HepG2 (cell line): ENCODE measurements around the gene PIGC. TPM values are rescaled to one million over a fixed set of nuclear protein-coding genes. Genes with fewer than 3 reads are reported as not detected.

Experiments used
- ATAC-seq: fragments of 200-7000 bp; cut with Tn5 transposase; 3 replicates; pipeline ENCODE4 v1.9.1; 2020; ENCODE audit warnings: mild to moderate bottlenecking, moderate library complexity
- BruUV-seq: library from RNA; stranded (reverse); fragments of 400-500 nt; replicated peaks from 2 replicates; lab custom pipeline; 2021; lab: Mats Ljungman, UMichigan
- CTCF ChIA-PET: fragments of 300-600 bp; formaldehyde crosslinking; extraction: SDS; loops from one replicate; lab custom pipeline; 2021; ENCODE audit warnings: low total read pairs, inconsistent platforms, low intra/inter-chr PET ratio; lab: Yijun Ruan, JAX
- POLR2A ChIA-PET: fragments of 350-600 bp; sonication (Branson Sonifier 250); formaldehyde crosslinking; loops from one replicate; lab custom pipeline; 2020; ENCODE audit warnings: antibody characterized with exemption, inconsistent platforms; lab: Yijun Ruan, JAX
- DNase-seq: peaks from one replicate; pipeline ENCODE4 v3.0.0-alpha.2; 2015; ENCODE audit warnings: low spot score
- FAIRE-seq: peaks from 3 replicates; lab custom pipeline; 2011; peaks lifted over from hg19 to GRCh38; lab: Jason Lieb, UNC
- H2AFZ ChIP-seq: one replicate; pipeline ENCODE4 v1.6.1; 2011; ENCODE audit warnings: low read length, inconsistent platforms
- H3K27ac ChIP-seq: fragments of 300-600 bp; 3 replicates; pipeline ENCODE4 v1.8.0; 2011; ENCODE audit warnings: mixed run types, mild to moderate bottlenecking, mixed read lengths, low read length, inconsistent platforms; ENCODE audit not compliant: insufficient read depth; ENCODE audit errors: extremely low read length
- H3K27me3 ChIP-seq, 2 experiments: fragments of 200-600 bp in 1 of 2; 2 replicates in 1 of 2; 3 replicates in 1 of 2; pipeline versions ENCODE4 v1.6.0 to v1.8.0; 2011; ENCODE audit warnings: low read length in 2 of 2, mild to moderate bottlenecking in 2 of 2, moderate library complexity in 2 of 2, inconsistent platforms in 1 of 2; ENCODE audit not compliant: insufficient read depth in 2 of 2, control insufficient read depth in 1 of 2
- H3K36me3 ChIP-seq, 2 experiments: fragments of 200-600 bp in 1 of 2; replicated peaks in 1 of 2; 2 replicates in 1 of 2; 3 replicates in 1 of 2; pipeline versions ENCODE4 v1.5.1 to v1.8.0; 2011; ENCODE audit warnings: low read length in 2 of 2, inconsistent platforms in 1 of 2; ENCODE audit not compliant: insufficient read depth in 2 of 2, control insufficient read depth in 1 of 2
- H3K4me1 ChIP-seq: 2 replicates; pipeline ENCODE4 v1.5.1; 2012; ENCODE audit warnings: low read length, inconsistent platforms; ENCODE audit not compliant: insufficient read depth
- H3K4me2 ChIP-seq: 2 replicates; pipeline ENCODE4 v1.6.0; 2011; ENCODE audit warnings: low read depth, low read length, inconsistent platforms
- H3K4me3 ChIP-seq, 3 experiments: fragments of 200-600 bp in 1 of 3; sonication (generic), shearing (Covaris generic) in 1 of 3; replicated peaks in 1 of 3; 2 replicates each; pipeline ENCODE4 v1.5.1; 2011 to 2016; ENCODE audit warnings: low read length in 3 of 3, inconsistent platforms in 2 of 3, low read depth in 2 of 3, mild to moderate bottlenecking in 2 of 3, control low read depth in 1 of 3, mixed read lengths in 1 of 3; ENCODE audit not compliant: insufficient read depth in 1 of 3
- H3K79me2 ChIP-seq: one replicate; pipeline ENCODE4 v1.6.1; 2011; ENCODE audit warnings: low read length, inconsistent platforms; ENCODE audit not compliant: insufficient read depth
- H3K9ac ChIP-seq: 2 replicates; pipeline ENCODE4 v1.6.0; 2011; ENCODE audit warnings: mild to moderate bottlenecking, low read depth, low read length, inconsistent platforms; ENCODE audit not compliant: insufficient read depth
- H3K9me3 ChIP-seq: 2 replicates; pipeline ENCODE4 v1.5.1; 2012; ENCODE audit warnings: mild to moderate bottlenecking, low read length
- H4K20me1 ChIP-seq: 2 replicates; pipeline ENCODE4 v1.6.0; 2011; ENCODE audit warnings: inconsistent platforms, mild to moderate bottlenecking, low read length, moderate library complexity; ENCODE audit not compliant: insufficient read depth
- ARID3A ChIP-seq: IDR thresholded peaks from 2 replicates; pipeline ENCODE4 v1.6.1; 2012; ENCODE audit warnings: low read depth, low read length, improper control_type of control experiment
- ATAD3A ChIP-seq: sonication (generic); formaldehyde crosslinking; IDR thresholded peaks from 2 replicates; pipeline ENCODE4 v1.4.0; 2020; ENCODE audit warnings: missing genetic modification reagents
- BRF2 ChIP-seq: sonication (generic); formaldehyde crosslinking; IDR thresholded peaks from 2 replicates; pipeline ENCODE4 v1.8.1; 2022; ENCODE audit warnings: mild to moderate bottlenecking, missing genetic modification reagents
- CREB1 ChIP-seq, 2 experiments: fragments of 450-650 bp in 1 of 2; IDR thresholded peaks; 2 replicates each; pipeline ENCODE4 v1.6.1; 2016 to 2017; ENCODE audit warnings: control low read depth in 1 of 2, mild to moderate bottlenecking in 1 of 2, missing compliant biosample characterization in 1 of 2, missing genetic modification characterization in 1 of 2
- CREB3 ChIP-seq: sonication (generic); formaldehyde crosslinking; IDR thresholded peaks from 2 replicates; pipeline ENCODE4 v1.5.0; 2020; ENCODE audit warnings: missing genetic modification reagents
- MAFF ChIP-seq: IDR thresholded peaks from 2 replicates; pipeline ENCODE4 v1.6.1; 2011; ENCODE audit warnings: low read depth, low read length, improper control_type of control experiment
- NCOA2 ChIP-seq: sonication (generic); formaldehyde crosslinking; IDR thresholded peaks from 2 replicates; pipeline ENCODE4 v1.8.0; 2022; ENCODE audit warnings: inconsistent platforms
- PHF8 ChIP-seq: sonication (generic); formaldehyde crosslinking; IDR thresholded peaks from 2 replicates; pipeline ENCODE4 v1.5.0; 2020; ENCODE audit warnings: missing genetic modification reagents
- SNAPC4 ChIP-seq: sonication (generic); formaldehyde crosslinking; IDR thresholded peaks from 2 replicates; pipeline ENCODE4 v1.4.0; 2020; ENCODE audit warnings: mild to moderate bottlenecking, missing genetic modification reagents
- ZFP62 ChIP-seq: sonication (generic); formaldehyde crosslinking; IDR thresholded peaks from 2 replicates; pipeline ENCODE4 v1.4.0; 2020; ENCODE audit warnings: missing genetic modification reagents
- ZNF629 ChIP-seq: sonication (generic); formaldehyde crosslinking; conservative IDR thresholded peaks from 2 replicates; pipeline ENCODE4 v1.5.0; 2020; ENCODE audit warnings: missing genetic modification reagents
- in situ Hi-C: cut with HindIII; loops from 2 replicates; pipeline ENCODE4 v1.10.0; 2017; ENCODE audit warnings: low pct_unique_long_range_greater_than_20kb; ENCODE audit not compliant: extremely low pct_ligation_motif_present
- intact Hi-C: fragments of 100-400 bp; cut with micrococcal nuclease; formaldehyde crosslinking; loops from one replicate; pipeline ENCODE4 v1.10.0; 2022; ENCODE audit not compliant: unreplicated experiment
- polyA plus RNA-seq, 8 experiments: library from polyadenylated mRNA; depleted of rRNA in 3 of 8; stranded (reverse) in 7 of 8; unstranded in 1 of 8; fragments of >200 nt; fragmentation: Illumina TruSeq in 4 of 8; extraction: Trizol in 4 of 8; gene quantifications; 2 replicates each; pipeline versions ENCODE4 v1.2.1 to v1.2.3, GENCODE V29; 2011 to 2016; ENCODE audit warnings: low read depth in 4 of 8, missing spikeins in 1 of 8, mixed read lengths in 1 of 8; ENCODE audit not compliant: insufficient read depth in 1 of 8
- total RNA-seq, 5 experiments: library from RNA; depleted of rRNA; stranded (reverse); fragments of >200 nt; fragmentation: Illumina TruSeq; extraction: Trizol; gene quantifications; 2 replicates each; pipeline ENCODE4 v1.2.3, GENCODE V29; 2016; ENCODE audit warnings: low read depth in 1 of 5

The PIGC gene
- total and polyA plus RNA-seq, 2 of the 13 experiments (the other 11 are each of a cell fraction or from before 2014, with no cell fraction given) = 26.7 to 29.5 TPM

- Histone ChIP-seq H4K20me1 (no peaks in the 10 kb centered on the region), H3K27me3 (no peaks in the 10 kb centered on the region; a peak in 1 of 5 replicates), H3K36me3 (no peaks in the 10 kb centered on the region), H3K4me1 (peaks cover 10% of the 10 kb centered on the region), H3K4me3 (no peak overlapping the region), H3K79me2 (no peaks in the 10 kb centered on the region), H3K4me2 (no peak overlapping the region), H3K9me3 (no peaks in the 10 kb centered on the region), H2AFZ (no peak overlapping the region), H3K9ac (no peak overlapping the region), H3K27ac (no peak overlapping the region)
- DNase-seq (no peak), FAIRE-seq (no peak), ATAC-seq (no peak)
- CTCF ChIA-PET = no interaction called here
- intact Hi-C loops = no loop called here
- in situ Hi-C loops = no loop called here
- BruUV-seq = no TSS peak
- TF ChIP-seq PHF8 (no peak), ATAD3A (CRISPR knock-in tag) (no peak), ARID3A (no peak), ZNF629 (CRISPR knock-in tag) (no peak), CREB3 (CRISPR knock-in tag) (no peak), CREB1 (IDR thresholded peaks at IDR 0.05) (no peak), CREB1 (CRISPR knock-in tag; IDR thresholded peaks at IDR 0.05) (no peak), SNAPC4 (CRISPR knock-in tag) (no peak), MAFF (no peak), BRF2 (CRISPR knock-in tag) (no peak), NCOA2 (no peak), ZFP62 (CRISPR knock-in tag) (no peak)
- POLR2A ChIA-PET = no interaction called here
Observed at GRCh38 chr1:172404121-172404520, 39.7 kb downstream of the PIGC start.
